NCI-H774 (cell line): ENCODE results near the gene SDK2.

Experiments
- DNase-seq: peaks from one replicate; lab custom pipeline; 2025; lab: John Stamatoyannopoulos, UW

Gene SDK2

DNA sequence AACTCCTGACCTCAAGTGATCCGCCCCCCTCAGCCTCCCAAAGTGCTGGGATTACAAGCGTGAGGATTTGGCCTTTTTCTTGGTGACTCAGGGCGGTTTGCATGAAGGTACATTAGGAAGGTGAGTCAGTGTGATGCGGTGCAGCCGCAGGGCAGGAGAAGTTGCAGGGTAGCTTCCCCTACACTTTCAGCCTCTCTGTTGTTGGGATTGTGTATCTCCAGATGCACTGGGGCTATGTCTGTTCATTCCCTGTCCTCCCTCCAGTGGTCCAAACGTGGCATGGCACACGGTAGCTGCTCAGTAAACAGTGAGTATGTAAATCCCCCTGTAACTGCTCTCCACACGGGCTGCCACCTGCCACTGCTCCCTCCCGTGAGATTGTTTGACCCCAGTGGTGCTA is 223.3 kb downstream of the SDK2 start:
- no peak for DNase-seq

DNA sequence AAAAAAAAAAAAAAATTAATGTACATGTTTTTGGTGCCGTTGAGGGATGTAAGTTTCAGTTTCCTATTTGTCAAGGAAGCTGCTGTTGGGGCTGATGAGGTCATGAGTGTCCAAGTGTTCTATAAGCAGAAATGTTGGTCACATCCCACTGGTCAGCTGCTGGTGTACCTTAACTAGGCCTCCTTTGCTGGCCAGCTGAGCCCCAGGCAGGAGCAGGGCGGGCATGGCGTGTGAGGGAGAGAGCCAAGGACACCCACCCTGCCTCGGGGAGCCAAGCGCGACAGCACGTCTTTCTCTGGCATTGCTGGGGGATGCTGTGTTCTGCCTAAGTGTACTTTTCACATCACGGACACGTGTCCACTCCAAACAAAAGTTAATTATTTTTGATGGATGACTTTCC is 224.4 kb downstream of the SDK2 start:
- no peak for DNase-seq

DNA sequence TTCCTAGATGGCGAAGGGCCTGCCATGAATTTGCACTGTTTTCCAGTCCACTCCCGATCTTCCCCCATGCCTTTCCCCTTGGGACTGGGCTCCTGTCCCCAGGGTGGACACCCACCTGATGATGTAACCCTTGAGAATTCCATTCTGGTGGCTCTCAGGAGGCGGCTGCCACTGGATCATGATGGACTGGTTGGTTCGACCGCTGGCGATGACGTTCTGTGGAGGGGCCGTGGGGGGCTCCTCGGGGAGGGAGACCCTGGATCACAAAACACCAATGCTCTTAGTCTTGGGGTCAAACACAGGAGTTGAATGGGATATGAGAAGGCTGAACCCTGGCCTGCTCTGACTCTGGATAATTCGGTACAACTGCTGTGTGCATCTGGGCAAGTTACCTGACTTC is 225.2 kb downstream of the SDK2 start:
- DNase-seq: no peak

DNA sequence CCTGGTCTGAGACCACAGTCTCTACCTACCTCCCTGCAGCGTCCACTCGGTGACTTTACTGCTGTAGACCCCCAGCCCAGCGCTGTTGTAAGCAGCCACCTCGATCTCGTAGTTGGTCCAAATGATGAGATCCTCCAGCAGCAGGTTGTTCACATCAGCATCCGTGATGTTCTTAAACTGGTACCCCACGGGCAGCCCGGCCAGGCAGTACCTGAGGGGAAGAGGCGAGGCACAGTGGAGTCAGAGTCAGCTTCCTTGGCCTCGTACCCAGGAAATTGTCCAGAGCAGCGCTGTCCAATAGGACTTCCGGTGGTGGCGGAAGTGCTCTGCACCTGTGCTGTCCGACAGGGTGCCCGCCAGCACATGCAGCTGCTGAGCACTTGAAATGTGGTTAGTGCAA is 228.5 kb downstream of the SDK2 start:
- no peak for DNase-seq

DNA sequence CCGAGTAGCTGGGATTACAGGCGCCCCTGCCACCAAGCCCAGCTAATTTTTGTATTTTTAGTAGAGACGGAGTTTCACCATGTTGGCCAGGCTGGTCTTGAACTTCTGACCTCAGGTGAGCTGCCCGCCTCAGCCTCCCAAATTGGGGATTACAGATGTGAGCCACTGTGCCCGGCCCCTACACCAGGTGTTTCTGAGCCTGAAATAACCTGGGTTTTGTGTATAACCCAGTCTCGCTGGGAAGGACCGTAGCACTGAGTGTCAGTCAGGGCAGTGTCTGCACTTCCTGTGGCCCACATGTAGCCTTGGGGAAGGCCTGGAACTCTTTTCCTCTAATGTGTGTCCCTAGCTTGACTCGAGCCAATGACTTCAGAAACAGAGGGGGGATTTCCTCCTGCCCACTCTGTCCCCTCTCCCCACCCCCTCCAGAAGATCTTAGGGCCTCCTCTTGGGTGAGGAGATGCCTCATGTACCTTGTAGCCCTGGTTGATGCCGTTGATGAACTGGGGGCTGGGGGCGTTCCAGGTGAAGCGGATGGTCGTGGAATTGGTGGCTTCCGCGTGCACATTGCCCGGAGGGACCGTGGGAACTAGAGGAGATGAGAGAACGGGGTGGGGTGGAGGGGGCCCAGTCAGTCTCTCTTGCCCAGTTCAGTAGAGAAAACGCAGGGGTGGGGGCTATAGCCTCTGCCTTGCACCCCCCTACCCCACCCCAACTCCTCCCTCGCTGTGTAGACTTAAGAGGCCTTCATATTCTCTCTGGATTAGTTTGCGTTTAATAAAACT is 229.9 kb downstream of the SDK2 start:
- no peak for DNase-seq

DNA sequence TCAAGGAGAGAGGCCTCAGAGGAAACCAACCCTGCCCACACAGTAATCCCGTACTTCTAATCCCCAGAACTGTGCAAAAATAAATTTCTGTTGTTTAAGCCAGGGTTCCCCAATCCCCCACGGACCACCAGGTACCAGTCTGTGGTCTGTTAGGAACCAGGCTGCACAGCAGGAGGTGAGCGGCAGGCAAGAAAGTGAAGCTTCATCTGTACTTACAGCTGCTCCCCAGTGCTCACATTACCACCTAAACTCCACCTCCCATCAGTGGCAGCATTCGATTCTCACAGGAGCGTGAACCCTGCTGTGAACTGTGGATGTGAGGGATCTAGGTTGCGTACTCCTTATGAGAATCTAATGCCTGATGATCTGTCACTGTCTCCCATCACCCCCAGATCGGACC is 231.3 kb downstream of the SDK2 start:
- no peak for DNase-seq

DNA sequence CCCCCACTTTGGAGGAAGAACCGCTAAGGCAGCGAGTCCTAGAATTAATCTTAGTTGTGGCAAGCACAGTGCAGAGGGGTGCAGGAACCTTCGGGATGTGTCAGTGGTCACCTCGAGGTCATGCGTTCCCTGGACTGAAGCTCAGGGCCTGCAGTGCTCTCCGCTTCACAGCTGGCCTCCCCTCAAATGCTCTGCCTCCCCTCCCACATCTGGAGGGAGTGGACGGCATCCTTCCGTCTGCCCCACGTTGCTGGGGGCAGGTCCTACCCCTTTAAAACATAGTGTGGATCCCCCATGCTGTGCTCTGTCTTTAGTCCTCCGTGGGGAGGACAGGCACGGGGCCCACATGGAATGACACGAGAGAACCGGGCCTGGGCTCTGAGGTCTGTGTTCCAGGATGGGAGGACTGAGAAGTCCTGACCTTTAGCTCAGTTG is 232.9 kb downstream of the SDK2 start:
- DNase-seq: no peak

DNA sequence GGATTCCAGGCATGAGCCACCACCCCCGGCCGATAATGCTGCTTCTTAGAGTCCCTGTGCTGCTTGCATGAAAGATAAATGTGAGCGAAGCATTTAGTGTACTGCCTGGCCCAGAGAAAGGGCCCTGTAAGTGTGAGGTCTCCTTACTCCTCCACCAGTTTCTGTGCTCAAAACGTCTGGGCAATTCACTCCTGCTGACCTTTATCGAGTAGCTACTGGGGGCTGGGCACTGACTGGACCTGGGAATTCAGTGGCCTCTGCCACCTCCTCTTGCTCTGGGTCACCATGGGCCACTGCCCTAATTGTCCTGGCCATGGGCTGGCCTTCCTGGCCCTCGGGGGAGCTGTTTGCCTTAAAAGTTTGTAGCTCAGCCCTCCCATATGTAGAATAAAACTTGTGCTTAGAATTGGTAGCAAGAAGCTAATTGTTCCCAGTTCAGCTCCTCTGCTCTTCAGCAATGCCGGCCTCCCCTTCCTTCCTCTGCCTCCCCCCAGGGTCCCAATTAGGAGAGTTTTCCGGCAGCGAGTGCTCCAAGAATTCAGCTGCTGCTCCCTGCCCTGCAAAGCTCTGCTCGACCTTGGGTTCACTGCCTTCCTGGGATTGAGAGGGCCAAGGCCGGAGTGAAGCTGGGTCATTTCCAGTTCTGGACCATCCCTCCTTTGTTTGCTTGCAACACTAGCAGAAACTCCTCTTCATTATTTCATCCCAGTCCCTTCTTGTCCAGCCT is 233.5 kb downstream of the SDK2 start:
- DNase-seq: no peak

DNA sequence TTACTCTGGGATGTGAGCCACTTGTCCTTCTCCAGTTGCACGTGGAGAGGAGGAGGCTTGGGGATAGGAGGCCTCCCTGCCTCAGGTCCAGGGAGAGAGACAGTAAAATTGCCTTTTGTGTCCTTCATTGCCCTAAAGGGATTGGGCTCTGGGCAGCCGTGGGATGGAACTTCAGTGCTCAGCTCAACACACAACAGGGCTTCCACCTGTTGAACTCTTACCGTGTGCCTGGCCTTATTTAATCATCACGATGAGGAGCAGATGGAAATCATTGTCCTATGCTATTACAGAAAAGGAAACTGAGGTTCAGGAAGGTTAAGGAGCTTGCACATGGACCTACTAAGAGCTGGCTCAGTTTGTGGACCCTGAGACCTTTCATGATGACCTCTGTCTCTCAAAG is 240.0 kb downstream of the SDK2 start:
- DNase-seq: no peak

DNA sequence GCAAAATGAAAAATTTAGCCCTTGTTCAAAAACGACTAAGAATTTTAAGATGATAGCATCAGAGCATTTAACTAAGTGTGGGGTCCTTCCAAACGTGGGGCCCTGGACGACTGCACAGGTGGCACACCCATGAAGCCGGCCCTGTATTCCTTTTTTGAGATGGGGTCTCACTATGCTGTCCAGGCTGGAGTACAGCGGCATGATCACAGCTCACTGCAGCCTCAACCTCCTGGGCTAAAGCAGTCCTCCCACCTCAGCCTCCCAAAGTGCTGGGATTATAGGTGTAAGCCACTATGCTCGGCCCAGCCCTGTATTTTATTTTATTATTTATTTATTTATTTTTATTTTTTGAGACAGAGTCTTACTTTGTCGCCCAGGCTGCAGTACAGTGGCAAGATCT is 241.8 kb downstream of the SDK2 start:
- no peak for DNase-seq

DNA sequence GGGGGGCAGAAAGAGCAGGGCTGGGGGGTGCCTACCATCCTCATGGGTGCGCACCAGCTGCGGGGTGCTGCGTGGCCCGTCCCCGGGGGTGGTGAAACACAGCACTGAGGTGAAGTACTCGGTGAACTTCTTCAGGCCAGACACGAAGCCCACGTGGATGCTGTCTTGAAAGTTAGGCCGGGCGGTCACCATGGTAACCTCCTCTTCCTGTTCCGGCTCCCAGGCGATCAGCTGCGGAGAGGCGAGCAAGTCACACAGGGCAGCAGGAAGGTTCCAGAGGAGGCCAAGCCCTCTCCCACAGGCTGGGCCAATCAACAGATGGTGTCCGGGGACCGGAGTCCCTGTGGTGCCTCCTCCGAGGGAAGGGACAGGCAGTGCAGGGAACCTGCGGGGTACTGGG is 242.3 kb downstream of the SDK2 start:
- no peak for DNase-seq

DNA sequence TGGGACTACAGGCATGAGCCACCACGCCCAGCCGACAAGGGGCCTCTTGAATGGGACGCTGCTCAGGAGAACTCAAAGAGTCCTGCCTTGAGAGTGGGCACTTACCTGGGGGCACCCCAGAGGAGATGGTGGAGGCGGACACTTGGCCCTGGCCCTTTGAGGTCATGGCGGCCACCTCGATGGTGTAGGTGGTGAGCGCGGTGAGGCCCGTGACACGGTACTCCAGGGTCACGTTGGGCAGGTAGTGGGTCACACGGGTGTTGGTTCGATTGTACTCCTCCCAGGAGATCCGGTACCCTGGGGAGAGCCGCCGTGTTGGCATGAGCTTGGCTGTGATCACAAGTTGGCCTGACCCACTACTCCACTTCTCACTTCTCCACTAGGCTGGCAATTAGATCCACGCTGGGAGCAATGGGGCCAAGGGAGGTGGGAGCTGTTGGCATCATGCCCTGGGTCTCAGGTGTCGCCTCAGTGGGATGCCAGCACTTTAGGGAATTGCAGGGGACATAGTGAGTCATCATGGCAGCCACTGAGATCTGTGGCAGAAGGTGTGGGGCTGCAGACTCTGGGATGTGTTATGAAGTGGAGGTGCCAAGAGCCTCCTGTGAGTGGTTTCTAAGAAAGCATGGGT is 243.2 kb downstream of the SDK2 start:
- DNase-seq: no peak

DNA sequence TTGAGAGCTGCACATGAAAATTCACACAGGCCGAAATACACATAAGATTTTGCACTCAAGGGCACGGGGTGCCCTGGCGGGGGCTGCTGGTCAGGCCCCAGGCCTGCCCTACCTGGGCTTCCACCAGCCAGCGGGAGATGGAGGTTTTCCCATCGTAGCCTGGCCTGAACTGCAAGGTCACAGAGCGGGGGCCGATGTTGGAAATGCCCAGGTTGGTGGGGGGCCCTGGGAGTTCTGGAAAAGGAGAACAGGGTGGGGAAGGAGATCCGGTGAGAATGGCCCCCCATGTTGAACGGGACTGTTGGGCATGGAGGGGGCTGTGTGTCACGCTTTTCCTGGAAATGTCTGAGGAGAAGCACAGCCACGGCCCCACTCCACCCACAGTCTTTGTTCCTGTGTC is 245.2 kb downstream of the SDK2 start:
- no peak for DNase-seq

DNA sequence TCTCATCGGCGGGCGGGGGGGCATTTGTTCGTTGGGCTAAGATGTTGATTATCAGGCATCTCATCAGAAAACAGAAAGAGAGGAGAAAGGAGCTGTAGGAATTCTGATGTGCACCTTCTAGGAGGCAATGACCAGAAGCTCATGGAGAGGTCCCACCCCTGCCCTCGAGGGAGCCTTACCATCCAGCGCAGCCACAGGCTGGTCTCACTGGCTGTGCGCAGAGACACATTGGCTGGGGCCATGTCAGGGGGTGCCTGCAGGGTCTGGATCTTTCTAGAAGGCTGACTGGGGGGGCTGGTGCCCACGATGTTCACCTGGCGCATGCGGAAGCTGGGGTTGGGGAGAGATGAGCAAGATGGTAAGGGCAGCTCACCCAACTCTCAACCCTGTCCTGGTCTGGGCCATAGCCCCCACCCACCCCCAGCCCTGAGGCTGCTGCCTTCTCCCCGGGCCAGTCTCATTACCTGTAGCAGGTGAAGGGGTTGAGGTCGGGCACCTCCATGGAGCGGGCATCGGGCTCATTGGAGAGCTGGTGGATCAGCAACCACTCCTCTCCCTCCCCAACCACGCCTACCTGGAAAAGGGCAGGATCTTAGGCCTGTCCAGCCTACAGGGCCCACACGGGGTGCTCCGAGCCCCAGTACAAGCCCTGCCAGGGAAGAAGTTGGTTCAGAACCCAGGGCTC is 246.2 kb downstream of the SDK2 start:
- DNase-seq: no peak

DNA sequence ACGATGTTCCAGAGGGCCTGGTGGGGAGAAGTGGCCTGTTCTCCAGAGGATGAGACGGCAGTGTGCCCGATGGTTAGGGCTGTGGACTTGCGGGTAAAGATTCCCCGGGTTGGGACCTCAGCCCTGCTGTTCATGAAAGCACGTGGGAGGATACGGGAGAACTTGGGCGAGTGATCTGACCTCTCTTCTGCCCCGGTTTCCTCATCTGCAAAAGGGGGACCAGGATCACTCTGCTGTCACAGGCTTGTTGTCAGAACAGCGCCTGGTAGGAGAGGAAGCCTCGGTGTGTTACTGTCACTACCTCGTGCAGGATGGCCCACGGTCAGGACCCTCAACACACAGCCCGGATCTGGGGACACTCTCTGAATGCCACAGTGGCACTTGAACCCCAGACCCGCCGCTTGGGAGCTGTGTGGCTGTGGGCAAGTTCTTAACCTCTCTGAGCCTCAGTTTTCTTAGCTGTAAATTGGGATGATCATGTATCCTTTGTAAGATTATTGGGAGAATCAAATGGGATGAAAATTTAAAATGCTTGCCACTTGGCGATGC is 246.9 kb downstream of the SDK2 start:
- DNase-seq: no peak

DNA sequence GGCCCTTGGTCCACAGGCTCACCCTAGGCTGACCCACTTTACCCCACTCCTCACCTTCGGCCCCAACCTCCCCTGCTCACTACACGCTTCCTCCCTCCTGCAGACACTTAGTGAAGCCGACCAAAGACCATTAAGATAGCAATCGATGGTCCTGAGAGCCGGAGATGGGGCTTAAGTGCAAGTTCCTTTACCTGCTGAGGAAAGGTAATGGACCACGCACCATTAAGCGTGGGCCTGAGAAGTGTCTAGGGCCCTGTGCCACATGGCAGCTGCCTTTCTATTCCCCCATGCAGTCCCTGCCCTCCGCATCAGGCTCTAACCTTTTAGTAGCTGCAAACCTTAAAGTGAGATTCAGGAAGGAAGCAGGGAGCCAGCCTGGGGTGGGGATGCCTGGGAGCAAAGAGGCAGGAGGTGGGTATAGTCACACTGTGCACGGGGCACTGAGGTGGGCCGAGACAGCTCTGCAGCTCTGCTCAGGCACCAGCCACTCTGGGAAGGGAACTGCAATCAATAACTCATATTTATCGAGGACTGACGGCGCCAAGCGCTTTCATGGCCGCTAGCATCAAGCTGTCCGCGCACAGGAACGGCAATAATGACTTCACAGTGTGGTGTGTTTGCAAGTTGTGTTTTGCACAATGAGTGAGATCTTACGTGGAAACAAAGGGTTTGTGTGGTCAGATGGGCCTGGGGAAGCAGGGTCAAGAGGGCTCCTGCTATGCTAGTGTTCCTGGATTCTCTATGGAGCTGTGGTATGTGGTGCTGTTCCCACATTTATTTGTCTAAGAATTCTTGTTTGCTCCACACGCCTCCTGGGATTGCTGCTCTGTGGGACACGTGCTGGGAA is 247.6 kb downstream of the SDK2 start:
- DNase-seq: no peak

DNA sequence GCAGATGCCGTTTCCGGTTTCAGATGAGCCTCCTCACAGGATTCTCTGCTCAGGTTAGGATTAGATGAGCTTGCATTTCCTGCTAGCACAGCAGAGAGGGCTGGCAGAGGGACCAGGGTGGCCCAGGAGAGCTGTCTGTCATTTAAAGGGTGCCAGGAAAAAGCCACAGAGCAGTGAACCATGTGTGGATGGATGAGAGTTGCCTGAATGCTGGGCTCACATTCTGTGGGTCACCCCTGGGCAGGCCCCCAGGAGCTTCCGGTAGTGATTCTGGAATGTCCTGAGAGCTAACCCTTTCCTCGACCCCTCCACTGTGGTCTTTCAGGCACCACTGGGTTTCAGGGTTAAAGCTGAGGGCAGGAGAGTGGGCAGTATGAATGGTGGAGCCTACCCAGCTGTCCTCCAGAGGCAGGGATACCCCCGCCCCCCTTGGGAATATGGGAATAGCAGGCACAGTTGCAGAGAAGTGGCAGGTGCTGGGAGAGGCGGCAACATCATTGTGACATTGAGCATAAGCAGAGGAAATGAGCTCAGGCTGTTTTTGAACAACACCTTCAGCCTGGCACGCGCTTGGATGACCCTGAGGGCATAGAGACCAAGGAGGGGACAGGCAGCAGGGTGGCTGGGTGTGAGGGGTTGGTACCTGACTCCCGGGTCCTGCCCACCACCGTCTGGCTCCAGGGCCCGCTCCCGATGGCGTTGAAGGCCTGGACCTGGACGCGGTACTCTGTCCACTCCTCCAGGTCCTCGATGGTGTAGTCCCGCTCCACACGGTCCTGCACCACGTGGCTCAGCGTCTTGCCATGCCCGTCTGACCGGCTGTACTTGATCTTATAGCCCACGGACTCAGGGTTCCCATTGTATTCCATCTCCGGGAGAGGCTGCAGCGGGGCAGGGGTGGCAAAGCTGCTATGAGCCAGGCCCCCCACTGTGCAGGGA is 249.5 kb downstream of the SDK2 start:
- no peak for DNase-seq

DNA sequence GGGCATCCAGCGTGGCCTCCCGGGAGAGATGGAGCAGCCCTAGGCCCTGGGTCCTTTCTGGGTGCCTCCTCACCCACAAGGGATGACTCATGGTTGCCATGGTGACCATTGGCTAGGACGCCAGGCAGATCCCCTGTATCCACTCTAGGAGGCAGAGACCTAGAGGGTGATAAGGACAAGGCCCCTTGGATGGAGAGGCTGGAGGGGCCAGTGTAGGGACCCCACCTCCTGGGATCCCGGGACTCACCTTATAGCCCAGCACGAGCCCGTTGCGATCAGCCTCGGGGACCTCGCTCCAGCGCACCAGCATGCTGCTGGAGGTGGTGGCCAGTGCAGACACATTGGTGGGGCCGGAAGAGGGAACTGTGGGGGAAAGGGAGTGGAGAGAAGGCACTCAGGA is 250.3 kb downstream of the SDK2 start:
- no peak for DNase-seq

DNA sequence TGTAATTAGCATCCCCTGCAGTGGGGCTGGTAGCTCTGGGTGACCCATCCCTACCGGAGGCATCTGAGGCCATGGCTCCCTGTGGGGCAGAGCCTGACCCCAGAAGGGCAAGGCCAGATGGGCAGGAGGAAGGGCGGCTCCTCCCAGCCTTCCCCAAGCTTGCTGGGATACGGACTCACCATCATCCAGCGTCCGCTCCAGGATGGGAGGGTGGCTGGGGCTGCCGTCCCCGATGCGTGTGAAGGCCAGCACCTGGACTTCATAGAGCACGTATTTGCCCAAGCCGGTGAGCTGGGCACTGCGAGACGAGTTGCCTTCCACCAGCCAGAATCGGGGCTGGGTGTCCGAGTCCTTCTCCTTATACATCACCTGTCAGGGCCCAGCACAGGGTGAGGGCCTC is 250.9 kb downstream of the SDK2 start:
- DNase-seq: no peak
